Activated CD8-positive, alpha-beta memory T cell treated with anti-CD3 and anti-CD28 coated beads, Interleukin-2, amount 50 U/mL, for 24 hours (primary cell): Measurements from ENCODE around the gene KIAA2012.

Experiments
- DNase-seq: peaks from one replicate; pipeline ENCODE4 v3.0.0-alpha.2; 2020; ENCODE audit errors: extremely low read depth

The KIAA2012 gene

GRCh38 chr2:202088777-202089176 lies 15.7 kb downstream of the KIAA2012 start:
- DNase-seq: no peak

GRCh38 chr2:202090530-202090929 lies 17.5 kb downstream of the KIAA2012 start:
- DNase-seq: no peak

GRCh38 chr2:202091476-202091875 lies 18.4 kb downstream of the KIAA2012 start:
- DNase-seq: no peak

GRCh38 chr2:202094426-202094986 lies 21.5 kb downstream of the KIAA2012 start:
- no peak for DNase-seq

GRCh38 chr2:202095235-202095634 lies 22.2 kb downstream of the KIAA2012 start:
- no peak for DNase-seq

- no peak for DNase-seq
Measured at GRCh38 chr2:202096736-202097135, 23.7 kb downstream of the KIAA2012 start.

- no peak for DNase-seq
Measured at GRCh38 chr2:202098291-202098690, 25.2 kb downstream of the KIAA2012 start.

GRCh38 chr2:202099515-202099914 lies 26.5 kb downstream of the KIAA2012 start:
- no peak for DNase-seq

GRCh38 chr2:202100176-202100575 lies 27.1 kb downstream of the KIAA2012 start:
- no peak for DNase-seq

GRCh38 chr2:202101026-202101579 lies 28.0 kb downstream of the KIAA2012 start:
- DNase-seq: no peak

- no peak for DNase-seq
Measured at GRCh38 chr2:202102425-202103000, 29.5 kb downstream of the KIAA2012 start.

- no peak for DNase-seq
Measured at GRCh38 chr2:202104286-202104870, 31.3 kb downstream of the KIAA2012 start.

- DNase-seq: no peak
Measured at GRCh38 chr2:202105025-202105424, 32.0 kb downstream of the KIAA2012 start.

GRCh38 chr2:202108345-202108744 lies 35.3 kb downstream of the KIAA2012 start:
- DNase-seq: no peak

- DNase-seq: no peak
Measured at GRCh38 chr2:202109139-202109736, 36.2 kb downstream of the KIAA2012 start.

GRCh38 chr2:202109737-202110184 lies 36.7 kb downstream of the KIAA2012 start:
- no peak for DNase-seq

GRCh38 chr2:202110491-202110890 lies 37.4 kb downstream of the KIAA2012 start:
- DNase-seq: no peak

- no peak for DNase-seq
Measured at GRCh38 chr2:202112041-202112440, 39.0 kb downstream of the KIAA2012 start.

GRCh38 chr2:202113571-202114142 lies 40.6 kb downstream of the KIAA2012 start:
- DNase-seq: no peak

GRCh38 chr2:202114291-202114690 lies 41.2 kb downstream of the KIAA2012 start:
- no peak for DNase-seq

GRCh38 chr2:202114795-202115194 lies 41.7 kb downstream of the KIAA2012 start:
- no peak for DNase-seq

- DNase-seq: no peak
Measured at GRCh38 chr2:202115479-202115971, 42.5 kb downstream of the KIAA2012 start.
